NCI-H345 treated with DMSO at 0.1 percent for 48 hours (cell line): Measurements from ENCODE around the gene NDUFAF8.

Experiments
- DNase-seq: peaks from one replicate; lab custom pipeline; 2025; ENCODE audit not compliant: unreplicated experiment; lab: John Stamatoyannopoulos, UW

NDUFAF8 gene

DNA sequence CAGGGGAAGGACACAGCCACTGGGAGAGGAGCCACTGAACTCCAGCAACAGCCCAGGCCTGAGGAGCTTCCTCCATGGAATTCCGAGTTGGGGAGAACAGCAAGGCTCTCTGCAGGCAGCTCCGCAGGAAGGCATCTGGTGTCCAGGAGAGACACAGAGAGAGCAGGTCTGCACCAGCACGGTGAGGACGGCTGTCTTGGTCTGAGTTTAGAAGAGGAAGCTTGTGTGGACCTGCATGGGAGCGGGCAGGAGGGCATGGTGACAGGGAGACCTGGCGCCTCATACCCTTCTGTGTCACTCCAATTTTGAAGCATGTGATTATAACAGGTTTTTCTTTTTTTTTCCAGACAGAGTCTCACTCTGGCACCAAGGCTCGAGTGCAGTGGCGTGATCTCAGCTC lies 49.6 kb downstream of the NDUFAF8 start:
- no peak for DNase-seq

DNA sequence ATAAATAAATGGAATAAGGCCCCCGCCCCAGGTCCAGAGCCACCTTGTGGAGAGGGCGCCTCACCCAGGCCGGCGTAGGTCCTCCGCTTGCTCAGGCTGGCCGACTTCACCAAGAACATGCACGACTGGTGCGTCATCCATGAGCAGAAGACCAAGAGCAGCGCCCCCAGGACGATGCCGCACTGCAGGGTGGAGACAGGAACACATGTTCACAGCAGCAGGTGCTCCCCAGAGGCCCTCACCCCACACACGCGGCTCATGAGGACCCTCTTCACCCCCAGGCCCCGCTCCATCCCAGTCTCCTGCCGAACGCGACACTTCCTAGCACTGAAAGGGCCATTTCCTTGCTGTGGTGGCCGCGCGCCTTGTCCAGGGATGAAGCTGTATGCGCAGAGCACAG lies 50.5 kb downstream of the NDUFAF8 start:
- DNase-seq: no peak

GRCh38 chr17:81290230-81290629 lies 51.1 kb downstream of the NDUFAF8 start:
- no peak for DNase-seq
